Natural killer cell treated with Interleukin-12 subunit alpha and Interleukin-12 subunit beta and Interleukin-15 and Interleukin-18, amount 100 ng/mL, for 72 hours (primary cell): ENCODE results near the gene MAP3K4. TPM values are rescaled to one million over a fixed set of nuclear protein-coding genes. Genes with fewer than 3 reads are reported as not detected.

Experiments
- ATAC-seq, 2 donors: fragments of 150-1000 bp; cut with Tn5 transposase in 1 of 2; sonication (Bioruptor Pico), chemical (Tn5 transposase) in 1 of 2; 2 replicates each; pipeline ENCODE4 v1.10.0; 2021
- DNase-seq: peaks from one replicate; pipeline ENCODE4 v3.0.0; 2022; ENCODE audit warnings: low spot score
- H3K27ac Mint-ChIP-seq, 2 donors: 1 replicate in 1 of 2; 2 replicates in 1 of 2; pipeline ENCODE4 v1.8.0; 2022; ENCODE audit warnings: mixed read lengths in 2 of 2, mild to moderate bottlenecking in 1 of 2, moderate library complexity in 1 of 2
- H3K27me3 Mint-ChIP-seq, 2 donors: 1 replicate in 1 of 2; 2 replicates in 1 of 2; pipeline ENCODE4 v1.8.0; 2022; ENCODE audit warnings: mixed read lengths in 2 of 2
- H3K36me3 Mint-ChIP-seq: one replicate; pipeline ENCODE4 v1.8.0; 2022; ENCODE audit warnings: mixed read lengths
- H3K4me1 Mint-ChIP-seq, 2 donors: 1 replicate in 1 of 2; 2 replicates in 1 of 2; pipeline ENCODE4 v1.8.0; 2022; ENCODE audit warnings: low read depth in 2 of 2, mixed read lengths in 2 of 2, mild to moderate bottlenecking in 1 of 2
- H3K4me3 Mint-ChIP-seq: one replicate; pipeline ENCODE4 v1.8.0; 2022; ENCODE audit warnings: mixed read lengths
- H3K9me3 Mint-ChIP-seq: 2 replicates; pipeline ENCODE4 v1.8.0; 2022; ENCODE audit warnings: mixed read lengths
- total RNA-seq, 2 donors: library from RNA; stranded (reverse); gene quantifications; one replicate each; pipeline ENCODE4 v1.2.3, GENCODE V29; 2022

The MAP3K4 gene
- total RNA-seq, 2 donors from 2014 or later: 39.4 to 67.6 TPM

- H3K4me3 Mint-ChIP-seq: no peak overlapping the region
- no peak for ATAC-seq
- no peak overlapping the region for H3K27ac Mint-ChIP-seq
- no peaks in the 10 kb centered on the region for H3K9me3 Mint-ChIP-seq
- H3K27me3 Mint-ChIP-seq: no peaks in the 10 kb centered on the region
- no peaks in the 10 kb centered on the region for H3K36me3 Mint-ChIP-seq
- H3K4me1 Mint-ChIP-seq: peaks cover 0 to 3% of the 10 kb centered on the region in 2 donors
- DNase-seq: no peak
Observed at GRCh38 chr6:161139766-161140553, 148.4 kb downstream of the MAP3K4 start.

DNA sequence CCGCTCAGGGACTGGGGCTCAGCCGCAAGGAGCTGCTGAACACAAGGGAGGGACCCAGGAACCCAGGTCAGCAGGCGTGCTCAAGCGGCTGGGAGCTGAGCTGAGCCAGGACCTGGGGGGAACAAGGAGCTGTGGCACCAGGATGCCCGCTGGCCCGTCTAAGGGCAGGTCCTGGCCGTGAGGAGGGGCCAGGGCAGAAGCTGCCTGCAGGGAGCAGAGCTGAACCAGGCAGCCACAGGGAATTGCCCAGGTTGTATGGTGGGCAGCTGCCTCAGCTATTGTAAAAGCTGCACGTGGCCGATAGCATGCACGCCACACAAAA, 148.9 kb downstream of the MAP3K4 start:
- no peak for DNase-seq
- H3K27me3 Mint-ChIP-seq: no peaks in the 10 kb centered on the region
- no peak for ATAC-seq
- H3K36me3 Mint-ChIP-seq: no peaks in the 10 kb centered on the region
- H3K9me3 Mint-ChIP-seq: no peaks in the 10 kb centered on the region
- H3K4me1 Mint-ChIP-seq: peaks cover 0 to 3% of the 10 kb centered on the region in 2 donors
- no peak overlapping the region for H3K4me3 Mint-ChIP-seq
- H3K27ac Mint-ChIP-seq: no peak overlapping the region

DNA sequence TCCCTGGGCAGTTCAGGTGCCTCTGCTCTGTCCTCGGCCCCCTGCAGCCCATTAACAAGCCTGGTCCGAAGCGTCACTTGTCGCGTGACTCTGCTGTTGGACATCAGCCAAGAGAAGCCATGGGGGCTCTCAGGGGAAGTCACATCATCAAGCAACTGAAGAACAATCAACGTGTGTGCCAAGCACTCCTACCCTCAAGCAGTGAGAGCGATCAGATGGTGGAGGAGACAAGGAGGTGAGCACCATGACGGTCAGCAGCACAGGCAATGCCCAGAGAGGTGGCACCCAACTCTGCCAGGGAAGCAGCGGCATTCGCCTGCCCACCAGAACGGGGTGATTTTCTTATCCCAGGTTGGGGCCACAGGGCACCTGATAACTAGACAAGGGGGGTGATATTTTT, 149.6 kb downstream of the MAP3K4 start:
- Mint-ChIP-seq H3K4me3 (no peak overlapping the region), H3K27me3 (no peaks in the 10 kb centered on the region), H3K27ac (no peak overlapping the region), H3K4me1 (peaks cover 0 to 3% of the 10 kb centered on the region in 2 donors), H3K36me3 (no peaks in the 10 kb centered on the region), H3K9me3 (no peaks in the 10 kb centered on the region)
- no peak for DNase-seq
- no peak for ATAC-seq

DNA sequence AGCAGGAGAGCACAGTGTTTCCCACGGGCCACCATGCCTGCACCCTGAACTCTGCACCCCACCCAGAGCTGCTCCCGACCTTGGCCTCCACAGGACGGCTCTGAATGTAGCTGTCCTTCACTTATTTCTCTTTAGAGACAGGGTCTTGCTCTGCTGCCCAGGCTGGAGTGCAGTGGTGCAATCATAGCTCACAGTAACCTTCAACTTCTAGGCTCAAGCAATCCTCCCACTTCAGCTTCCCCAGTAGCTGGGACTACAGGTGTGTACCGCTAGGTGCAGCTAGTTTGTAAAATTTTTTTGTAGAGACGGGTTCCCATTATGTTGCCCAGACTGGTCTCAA, 151.4 kb downstream of the MAP3K4 start:
- Mint-ChIP-seq H3K9me3 (no peaks in the 10 kb centered on the region), H3K4me1 (no peaks in the 10 kb centered on the region), H3K27ac (no peak overlapping the region), H3K4me3 (no peak overlapping the region), H3K27me3 (no peaks in the 10 kb centered on the region), H3K36me3 (no peaks in the 10 kb centered on the region)
- DNase-seq (no peak), ATAC-seq (no peak)

DNA sequence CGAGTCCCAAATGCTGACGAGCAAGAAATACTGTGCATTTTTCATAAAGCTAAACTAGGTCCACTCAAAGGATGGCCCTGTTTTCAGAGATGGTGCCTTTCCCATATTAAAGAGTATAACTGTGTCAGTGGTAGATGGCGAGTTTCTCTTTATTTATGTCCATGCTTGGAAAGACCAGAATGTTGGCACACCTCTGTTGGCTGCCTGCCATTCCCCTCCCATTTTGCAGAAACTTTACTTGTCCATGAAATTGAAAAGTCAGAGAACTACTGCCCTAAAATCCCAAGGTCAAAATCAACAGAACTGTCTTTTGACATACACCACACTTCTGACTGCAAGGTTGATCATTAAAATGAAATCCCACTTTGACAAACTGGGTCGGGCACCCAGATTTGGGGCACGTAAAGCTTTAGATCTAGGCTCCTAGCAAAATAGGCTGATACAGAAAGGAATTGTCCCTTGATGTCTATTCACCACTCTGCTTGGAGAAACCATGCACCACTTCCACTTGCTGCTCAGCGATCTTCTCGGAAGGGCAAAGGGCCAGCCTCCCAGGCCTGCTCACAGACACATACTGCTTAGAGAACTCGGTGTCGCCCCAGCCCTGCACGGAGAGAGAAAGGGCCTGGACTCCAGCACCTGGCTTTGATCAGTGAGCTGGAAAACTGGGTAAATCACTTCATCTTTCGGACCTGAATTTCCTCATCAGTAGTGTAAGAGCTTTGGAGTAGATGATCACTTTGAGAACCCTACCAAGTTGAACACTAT, 152.3 kb downstream of the MAP3K4 start:
- H3K27me3 Mint-ChIP-seq: no peaks in the 10 kb centered on the region
- ATAC-seq (no peak), DNase-seq (no peak)
- H3K9me3 Mint-ChIP-seq: no peaks in the 10 kb centered on the region
- no peaks in the 10 kb centered on the region for H3K4me1 Mint-ChIP-seq
- H3K36me3 Mint-ChIP-seq: no peaks in the 10 kb centered on the region
- H3K4me3 Mint-ChIP-seq: no peak overlapping the region
- H3K27ac Mint-ChIP-seq: no peak overlapping the region

- Mint-ChIP-seq H3K36me3 (no peaks in the 10 kb centered on the region), H3K27me3 (no peaks in the 10 kb centered on the region), H3K4me3 (no peak overlapping the region), H3K4me1 (no peaks in the 10 kb centered on the region), H3K27ac (no peak overlapping the region), H3K9me3 (no peaks in the 10 kb centered on the region)
- no peak for DNase-seq
- ATAC-seq: no peak
Observed at GRCh38 chr6:161150136-161150535, 158.6 kb downstream of the MAP3K4 start.

DNA sequence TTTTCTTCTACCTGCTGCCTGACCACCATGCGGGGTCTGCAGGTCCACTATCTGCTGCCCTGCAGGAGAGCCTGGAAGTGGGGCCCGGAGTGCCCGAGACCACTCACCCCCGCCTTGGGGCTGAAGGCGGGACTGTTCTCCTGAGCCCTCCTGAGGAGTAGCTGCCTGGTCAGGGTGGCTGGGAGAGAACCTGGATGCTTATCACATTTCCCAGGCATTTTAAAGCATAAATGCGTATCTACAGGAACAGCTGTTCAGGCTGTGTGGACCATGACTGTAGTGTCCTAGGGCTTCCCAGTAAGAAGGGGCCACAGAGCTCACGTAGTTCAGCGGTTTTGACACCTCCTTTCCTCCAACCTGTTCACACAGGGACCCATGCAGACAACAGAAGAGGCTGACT, 159.0 kb downstream of the MAP3K4 start:
- H3K27me3 Mint-ChIP-seq: no peaks in the 10 kb centered on the region
- H3K9me3 Mint-ChIP-seq: no peaks in the 10 kb centered on the region
- H3K36me3 Mint-ChIP-seq: no peaks in the 10 kb centered on the region
- H3K4me1 Mint-ChIP-seq: no peaks in the 10 kb centered on the region
- ATAC-seq (no peak), DNase-seq (no peak)
- no peak overlapping the region for H3K4me3 Mint-ChIP-seq
- H3K27ac Mint-ChIP-seq: no peak overlapping the region

DNA sequence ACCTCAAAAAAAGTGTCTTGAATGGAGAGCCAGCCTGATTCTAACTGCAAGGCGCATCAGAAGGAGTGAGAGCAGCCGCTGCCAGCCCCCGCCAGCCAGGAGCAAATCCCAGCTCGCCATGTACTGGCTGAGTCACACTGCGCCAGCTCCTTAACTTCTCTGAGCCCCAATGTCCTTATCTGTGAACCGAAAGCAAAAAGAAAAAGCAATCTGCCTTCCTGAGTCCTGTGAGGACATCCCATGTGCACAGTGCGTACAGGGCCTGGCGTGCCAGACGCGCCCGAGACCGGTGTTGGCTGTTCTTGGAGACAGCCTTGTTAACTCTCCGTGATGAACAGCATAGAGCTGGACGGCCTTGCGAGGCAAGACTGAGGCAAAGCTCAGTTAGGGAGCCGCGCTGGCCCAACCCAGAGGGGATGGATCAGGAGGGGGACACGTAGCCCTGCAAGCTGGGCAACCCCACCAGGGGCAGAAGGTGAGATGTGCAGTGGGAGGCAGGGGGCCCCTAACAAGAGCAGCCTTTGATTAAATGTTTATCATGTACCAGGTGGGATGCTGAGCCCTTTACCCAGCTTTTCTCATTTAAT, 159.6 kb downstream of the MAP3K4 start:
- Mint-ChIP-seq H3K4me3 (no peak overlapping the region), H3K9me3 (no peaks in the 10 kb centered on the region), H3K27me3 (no peaks in the 10 kb centered on the region), H3K27ac (no peak overlapping the region), H3K36me3 (no peaks in the 10 kb centered on the region), H3K4me1 (no peaks in the 10 kb centered on the region)
- no peak for DNase-seq
- no peak for ATAC-seq

- Mint-ChIP-seq H3K4me3 (no peak overlapping the region), H3K27ac (no peak overlapping the region), H3K9me3 (no peaks in the 10 kb centered on the region), H3K4me1 (no peaks in the 10 kb centered on the region), H3K36me3 (no peaks in the 10 kb centered on the region), H3K27me3 (no peaks in the 10 kb centered on the region)
- DNase-seq: no peak
- ATAC-seq: no peak
Observed at GRCh38 chr6:161151660-161152526, 160.3 kb downstream of the MAP3K4 start.

DNA sequence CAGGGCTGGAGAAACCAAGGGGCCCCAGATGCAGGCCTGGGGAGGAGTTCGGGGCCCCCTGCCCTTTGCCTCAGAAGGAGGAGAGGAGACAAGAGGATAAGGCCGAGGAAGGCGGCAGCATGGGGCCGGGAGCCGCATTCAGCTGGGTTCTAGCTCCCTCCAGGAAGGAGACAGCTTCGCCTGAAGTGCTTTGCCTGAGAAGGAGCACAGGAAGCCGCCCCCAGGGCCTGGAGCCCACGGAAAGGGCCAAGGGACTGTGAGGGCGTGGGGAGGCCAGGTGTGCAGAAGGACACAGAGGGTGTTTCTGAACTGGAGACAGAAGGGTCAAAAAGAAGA, 160.9 kb downstream of the MAP3K4 start:
- H3K27ac Mint-ChIP-seq: no peak overlapping the region

GRCh38 chr6:161152907-161153662, 161.5 kb downstream of the MAP3K4 start:
- Mint-ChIP-seq H3K4me1 (no peaks in the 10 kb centered on the region), H3K4me3 (no peak overlapping the region), H3K36me3 (no peaks in the 10 kb centered on the region), H3K27ac (no peak overlapping the region), H3K27me3 (no peaks in the 10 kb centered on the region), H3K9me3 (no peaks in the 10 kb centered on the region)
- DNase-seq (no peak), ATAC-seq (peak; percentile 53 to 55)

More for the DNA sequence above, 160.9 kb downstream of the MAP3K4 start:
- H3K4me1 Mint-ChIP-seq: no peaks in the 10 kb centered on the region
- ATAC-seq (no peak), DNase-seq (no peak)
- no peaks in the 10 kb centered on the region for H3K27me3 Mint-ChIP-seq
- H3K9me3 Mint-ChIP-seq: no peaks in the 10 kb centered on the region
- no peak overlapping the region for H3K4me3 Mint-ChIP-seq
- H3K36me3 Mint-ChIP-seq: no peaks in the 10 kb centered on the region

DNA sequence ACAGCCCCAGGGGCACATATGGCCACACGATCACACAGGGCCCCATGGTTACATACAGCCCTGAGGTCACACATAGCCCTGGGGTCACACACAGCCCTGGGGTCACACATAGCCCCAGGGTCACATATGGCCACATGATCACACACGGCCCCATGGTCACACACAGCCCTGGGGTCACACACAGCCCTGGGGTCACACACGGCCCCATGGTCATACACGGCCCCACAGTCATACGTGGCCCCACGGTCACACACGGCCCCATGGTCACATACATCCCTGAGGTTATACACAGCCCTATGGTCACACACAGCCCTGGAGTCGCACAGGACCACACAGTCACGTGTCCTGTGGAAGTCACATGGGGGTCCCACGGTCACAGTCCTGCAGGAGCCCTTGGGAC, 162.2 kb downstream of the MAP3K4 start:
- Mint-ChIP-seq H3K27ac (no peak overlapping the region), H3K4me3 (no peak overlapping the region), H3K27me3 (no peaks in the 10 kb centered on the region), H3K4me1 (no peaks in the 10 kb centered on the region), H3K36me3 (no peaks in the 10 kb centered on the region), H3K9me3 (no peaks in the 10 kb centered on the region)
- ATAC-seq (no peak), DNase-seq (no peak)

DNA sequence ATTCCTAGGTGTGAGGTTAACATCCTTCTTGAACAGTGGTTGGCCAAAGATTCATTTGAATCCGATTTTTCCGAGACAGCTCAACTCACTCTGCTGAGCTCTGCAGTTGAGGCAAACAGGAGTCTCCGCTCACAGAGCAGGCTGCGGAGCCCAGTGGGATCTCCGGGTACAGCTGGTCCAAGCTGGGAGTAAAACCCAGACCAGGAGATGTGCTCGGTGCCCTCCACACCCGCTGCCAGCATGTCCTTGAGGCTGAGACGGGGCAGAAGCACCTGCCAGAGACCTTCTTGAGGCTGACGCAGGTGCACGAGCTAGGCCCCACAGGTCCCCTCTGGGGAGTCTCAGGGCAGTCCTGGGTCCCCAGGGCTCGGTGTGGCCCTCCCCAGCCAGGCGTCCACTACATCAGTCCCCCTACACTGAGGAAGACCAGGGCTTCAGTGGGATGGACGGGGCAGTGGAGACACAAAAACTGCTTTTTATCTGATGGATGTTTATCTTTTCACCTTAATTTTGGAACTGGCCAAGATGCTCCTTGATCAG, 163.3 kb downstream of the MAP3K4 start:
- H3K9me3 Mint-ChIP-seq: no peaks in the 10 kb centered on the region
- H3K36me3 Mint-ChIP-seq: no peaks in the 10 kb centered on the region
- ATAC-seq (no peak), DNase-seq (no peak)
- no peak overlapping the region for H3K27ac Mint-ChIP-seq
- H3K4me1 Mint-ChIP-seq: no peaks in the 10 kb centered on the region
- no peaks in the 10 kb centered on the region for H3K27me3 Mint-ChIP-seq
- H3K4me3 Mint-ChIP-seq: no peak overlapping the region
